IPS DF 4.7 (cell line): ENCODE measurements around the gene NHLRC2.

Experiments
- DNase-seq: peaks from one replicate; pipeline ENCODE4 v3.0.0-alpha.2; 2013; ENCODE audit warnings: low spot score; ENCODE audit errors: extremely low read depth

Gene NHLRC2

DNA sequence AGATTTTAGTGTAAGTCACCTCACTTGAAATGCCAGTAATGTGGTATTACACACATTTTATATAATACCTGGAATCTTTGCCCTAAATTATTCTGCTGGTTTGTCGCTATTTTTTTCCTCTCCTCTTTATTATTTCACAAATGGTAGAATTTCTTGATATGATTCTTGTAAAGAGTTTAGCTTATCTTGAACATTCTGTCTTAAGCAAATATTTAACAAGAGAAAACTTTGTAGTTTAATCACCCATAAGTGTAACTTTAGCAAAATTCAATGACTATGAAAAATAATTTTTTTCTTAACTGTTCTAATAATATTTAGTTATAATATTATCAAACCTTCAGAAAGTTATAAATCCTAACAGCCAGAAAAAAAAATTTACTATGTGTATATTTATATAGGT lies 56.7 kb downstream of the NHLRC2 start:
- DNase-seq = no peak

DNA sequence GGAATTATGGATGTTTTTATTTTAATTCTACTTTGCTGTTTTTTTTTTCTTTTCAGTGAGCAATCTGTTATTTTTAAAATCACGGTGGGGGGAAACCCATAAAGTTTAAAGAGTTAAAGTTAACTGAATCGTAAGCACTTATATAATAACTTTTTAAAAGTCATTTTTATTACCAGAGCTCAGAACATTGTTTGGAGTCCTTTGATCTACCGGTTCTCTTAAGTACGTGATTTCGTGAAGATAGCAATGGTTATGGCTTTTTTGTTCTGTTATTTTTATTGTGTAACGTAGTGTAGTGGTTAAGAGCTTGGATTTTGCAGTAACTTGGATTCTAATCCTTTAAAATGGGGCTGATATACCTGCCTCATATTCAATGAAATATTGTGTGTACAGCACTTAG lies 57.4 kb downstream of the NHLRC2 start:
- DNase-seq = no peak

DNA sequence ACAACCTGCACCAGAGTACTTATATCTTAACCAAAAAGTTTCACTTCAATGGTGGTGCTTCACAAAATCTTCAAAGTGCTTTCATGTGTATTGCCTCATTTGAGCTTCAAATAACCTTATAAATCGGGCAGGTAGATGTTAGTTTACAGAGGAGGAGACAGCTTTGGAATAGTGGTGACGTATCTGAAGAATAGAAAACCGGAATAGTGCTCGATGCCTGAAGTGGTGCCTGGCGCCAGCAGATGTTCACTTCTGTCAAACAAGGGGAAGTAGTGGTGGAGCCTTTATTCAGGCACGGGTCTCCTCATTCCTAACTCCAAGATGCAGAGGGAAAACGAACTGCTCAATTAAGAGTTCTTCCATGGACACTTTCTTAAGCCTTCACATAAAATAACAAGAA lies 58.1 kb downstream of the NHLRC2 start:
- no peak for DNase-seq

DNA sequence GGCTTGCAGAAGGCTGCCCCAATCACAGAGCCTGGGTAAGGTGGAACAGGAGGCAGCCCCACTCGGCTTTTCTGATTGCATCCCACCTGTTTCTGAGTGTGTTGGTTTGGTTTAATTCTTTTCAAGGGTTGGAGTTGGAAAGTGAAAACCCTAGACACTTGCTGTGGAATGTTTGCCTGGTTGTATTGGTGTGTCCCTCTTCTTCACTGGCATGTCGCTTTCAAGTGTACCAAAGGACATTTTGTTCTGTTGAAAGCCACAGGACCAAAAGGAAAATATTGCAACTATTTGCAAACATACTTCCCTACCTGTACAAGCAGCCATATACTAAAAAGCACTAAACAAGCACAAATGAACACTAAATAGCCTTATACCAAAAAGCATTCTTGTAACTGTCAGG lies 60.5 kb downstream of the NHLRC2 start:
- no peak for DNase-seq

DNA sequence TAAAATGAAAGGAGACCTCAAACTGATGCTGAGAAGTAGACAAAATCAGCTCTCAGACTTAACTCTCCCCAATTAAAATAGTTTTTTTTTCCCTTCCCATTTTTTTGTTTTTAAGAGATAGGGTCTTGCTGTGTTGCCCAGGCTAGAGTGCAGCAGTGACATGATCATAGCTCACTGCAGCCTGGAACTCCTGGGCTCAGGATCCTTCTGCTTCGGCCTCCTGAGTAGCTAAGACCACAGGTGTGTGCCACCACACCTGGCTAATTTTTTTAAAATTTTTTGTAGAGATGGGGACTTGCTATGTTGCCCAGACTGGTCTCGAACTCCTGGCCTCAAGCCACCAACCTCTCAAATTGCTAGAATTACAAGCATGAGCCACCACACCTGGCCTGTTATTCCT lies 61.1 kb downstream of the NHLRC2 start:
- no peak for DNase-seq

DNA sequence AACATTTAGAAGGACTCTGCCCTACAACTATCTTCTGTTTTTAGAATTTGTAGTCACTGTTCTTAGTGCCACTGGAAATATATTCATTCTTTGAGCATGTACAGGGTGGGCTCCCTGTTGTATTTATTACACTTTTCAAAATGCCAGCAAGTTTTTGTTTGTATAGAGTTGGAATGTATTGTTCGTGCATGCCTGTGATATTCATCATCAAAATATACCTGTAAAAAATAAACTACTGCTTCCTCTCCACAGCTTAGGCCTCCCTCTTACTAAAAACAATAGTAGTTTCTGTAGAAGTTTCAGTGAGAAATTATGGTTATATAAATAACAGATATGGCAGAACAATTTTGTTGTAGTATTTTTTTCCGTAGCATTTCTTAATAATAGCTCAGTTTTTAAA lies 61.6 kb downstream of the NHLRC2 start:
- DNase-seq = no peak

DNA sequence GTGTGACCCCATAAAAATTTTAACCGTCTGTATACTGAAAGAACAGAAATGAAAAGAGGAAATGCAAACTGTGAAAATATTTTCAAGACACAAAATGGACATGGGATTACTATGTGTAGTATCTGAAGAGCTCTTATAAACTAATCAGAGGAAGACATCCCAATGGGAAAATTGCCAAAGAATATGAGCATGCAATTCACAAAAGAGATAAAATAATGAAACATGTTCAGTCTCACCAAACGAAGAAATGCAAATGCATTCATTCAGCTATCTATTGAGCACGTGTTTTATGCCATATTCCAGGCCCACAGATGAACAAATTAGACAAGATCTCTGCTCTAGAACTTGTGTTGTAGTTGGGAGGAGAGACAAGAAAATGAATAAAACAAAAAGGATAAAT lies 63.2 kb downstream of the NHLRC2 start:
- DNase-seq = no peak

DNA sequence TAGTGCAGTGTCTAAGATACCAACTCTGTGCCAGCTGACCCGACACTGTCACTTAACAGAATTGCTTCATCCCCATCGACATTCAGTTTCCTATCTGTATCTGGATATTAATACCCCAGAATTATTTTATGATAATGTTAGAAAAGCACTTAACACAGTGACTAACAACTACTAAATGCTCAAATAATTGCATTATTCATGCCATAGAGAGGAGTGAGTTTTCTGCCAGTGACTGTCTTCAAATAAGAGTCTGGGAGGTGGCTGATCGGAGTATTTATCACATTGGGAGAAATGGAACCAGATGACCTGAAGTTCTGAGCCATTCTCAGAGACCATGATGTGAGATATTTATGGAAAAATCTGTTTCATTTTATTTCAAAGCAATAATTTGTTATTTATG lies 65.7 kb downstream of the NHLRC2 start:
- no peak for DNase-seq

DNA sequence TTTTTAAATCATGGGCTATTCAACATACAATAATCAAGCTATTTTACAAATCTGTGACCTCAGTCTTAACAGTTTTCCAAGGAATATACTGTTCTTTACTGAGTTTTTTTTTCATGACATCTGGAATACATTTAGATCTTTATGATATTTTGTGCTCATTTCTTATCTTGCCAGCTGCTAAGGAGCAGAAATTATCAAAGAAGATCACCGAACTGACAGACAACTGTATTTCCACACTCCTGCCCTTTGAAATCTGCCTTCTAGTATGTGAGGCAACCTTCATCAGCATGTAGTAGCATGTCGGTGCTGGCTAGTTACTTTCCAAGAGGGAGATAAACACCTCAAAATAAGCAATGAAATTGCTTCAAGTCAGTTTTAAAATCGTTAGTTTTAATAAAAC lies 66.4 kb downstream of the NHLRC2 start:
- DNase-seq = no peak

DNA sequence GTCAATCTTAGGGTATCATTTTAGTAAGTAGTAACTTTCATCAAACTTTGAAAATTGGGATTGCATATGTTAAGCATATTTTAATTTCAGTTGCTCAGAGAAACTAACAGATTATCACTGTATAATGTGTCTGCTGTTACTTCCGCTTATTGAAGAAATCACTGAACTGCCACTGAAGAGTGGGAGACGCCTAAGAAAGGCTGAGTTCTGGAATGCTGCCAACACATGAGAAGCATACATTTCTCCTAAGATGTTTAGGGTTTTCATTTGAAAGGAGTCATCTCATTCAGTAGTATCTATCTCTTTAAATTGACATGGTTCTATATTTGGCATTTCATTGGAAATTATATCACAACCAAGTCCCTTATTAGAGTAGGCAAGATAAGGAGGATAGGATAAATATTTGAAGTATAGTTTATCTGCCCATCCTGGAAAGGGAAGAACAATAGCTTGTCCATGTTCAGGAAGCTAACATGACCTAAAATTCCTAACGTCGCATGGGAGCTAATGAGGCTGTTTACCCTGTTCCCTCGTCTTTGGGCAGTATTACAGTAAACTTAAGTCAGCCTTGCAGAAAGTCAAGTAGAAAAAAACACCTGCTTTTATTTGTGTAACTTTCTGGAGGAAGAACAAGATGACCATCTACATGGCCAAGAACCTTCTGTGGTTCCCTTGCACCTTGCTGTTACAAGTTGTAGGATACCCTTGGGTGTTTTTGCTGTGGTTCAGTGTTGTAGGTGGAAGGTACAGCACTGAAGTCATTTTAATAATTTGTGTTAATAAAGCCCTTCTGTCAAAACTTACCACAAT lies 67.3 kb downstream of the NHLRC2 start:
- DNase-seq = no peak

DNA sequence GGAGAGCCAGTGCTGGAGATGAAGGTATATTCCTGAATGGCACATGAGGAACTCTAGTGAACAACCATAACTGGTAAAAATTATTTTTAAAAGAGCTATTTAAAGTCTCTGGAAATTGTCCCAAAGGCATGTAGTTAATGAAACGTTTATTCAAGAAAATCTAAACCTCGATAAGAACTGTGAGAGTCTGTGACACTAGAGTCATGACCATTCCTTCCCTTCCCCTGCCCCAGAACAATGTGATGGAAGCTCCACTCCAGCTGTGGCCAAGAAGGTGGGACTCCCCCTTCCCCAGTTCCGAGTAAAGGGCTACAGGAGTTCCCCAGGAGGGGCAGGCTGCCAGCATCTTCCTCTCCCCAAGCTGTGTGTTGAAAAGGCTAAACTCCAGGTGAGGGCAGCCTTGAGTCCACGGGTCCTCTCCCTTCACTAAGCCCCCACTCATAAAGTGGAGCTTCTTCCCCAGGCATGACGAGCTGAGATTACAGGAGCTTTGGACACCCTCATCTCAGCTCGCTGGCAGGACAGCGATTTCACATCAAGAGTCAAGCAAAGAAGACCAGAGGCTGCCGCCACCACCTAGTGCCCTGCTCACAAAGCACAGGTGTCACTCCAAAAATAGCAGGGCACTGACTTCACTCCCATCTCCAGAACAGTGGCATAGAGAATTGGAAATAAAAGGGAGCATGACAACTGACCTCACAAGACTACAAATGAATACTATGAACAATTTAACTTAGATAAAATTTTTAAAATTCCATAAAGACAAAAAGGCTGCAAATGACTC lies 68.5 kb downstream of the NHLRC2 start:
- DNase-seq = peak; percentile 9

DNA sequence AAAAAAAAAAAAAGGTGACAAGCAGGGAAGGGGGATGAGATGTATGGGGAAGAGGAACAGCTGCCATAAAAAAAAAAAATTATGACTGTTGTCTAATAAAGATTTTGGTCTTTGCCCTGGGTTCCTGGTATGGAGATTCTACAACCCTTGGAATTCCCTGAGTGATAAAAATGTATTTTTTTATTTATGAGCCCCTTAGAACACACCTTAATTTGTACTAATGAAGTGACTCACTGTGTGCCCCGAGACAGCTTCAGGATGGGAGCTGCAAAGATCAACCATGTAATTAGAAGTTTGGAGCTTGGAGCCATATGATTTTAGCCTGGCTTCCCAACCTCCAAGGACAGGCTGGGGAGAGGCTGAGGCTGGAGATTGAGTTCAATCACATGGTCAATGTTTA lies 69.7 kb downstream of the NHLRC2 start:
- no peak for DNase-seq

DNA sequence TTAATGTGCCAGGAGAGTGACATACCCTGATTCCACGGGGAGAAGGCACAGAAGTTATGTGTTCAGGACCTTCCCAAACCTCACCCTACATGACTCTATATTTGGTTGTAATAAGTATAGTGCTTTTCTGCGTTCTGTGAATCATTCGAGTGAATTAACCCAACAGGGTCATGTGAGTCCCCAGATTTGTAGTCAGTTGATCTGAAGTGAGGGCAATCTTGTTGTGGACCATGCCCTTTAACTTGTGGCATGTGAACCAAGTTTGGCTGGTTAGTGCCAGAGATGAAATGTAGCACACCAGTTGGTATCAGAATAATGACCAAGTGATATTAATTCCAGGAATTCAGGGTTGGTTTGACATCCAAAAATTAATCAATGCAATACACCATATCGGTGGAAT lies 70.2 kb downstream of the NHLRC2 start:
- no peak for DNase-seq

DNA sequence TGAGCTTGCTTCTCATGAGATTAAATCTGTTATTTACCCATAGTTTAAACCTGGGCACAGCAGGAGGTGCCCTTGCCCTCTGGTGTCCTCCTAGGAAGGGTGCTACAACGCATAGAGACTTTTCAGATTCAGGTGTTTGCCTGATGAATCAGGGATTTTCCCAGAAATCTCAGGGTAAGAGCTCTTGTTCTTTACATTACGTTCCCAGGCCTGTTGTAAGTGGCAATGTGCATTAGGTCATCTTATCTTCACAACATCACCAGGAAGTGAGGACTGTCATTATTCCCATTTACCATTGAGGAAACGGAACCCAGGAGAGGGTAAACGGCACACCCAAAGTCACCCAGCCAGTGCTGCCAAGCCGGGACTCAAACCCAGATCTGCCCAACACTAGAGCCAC lies 73.0 kb downstream of the NHLRC2 start:
- DNase-seq = no peak

DNA sequence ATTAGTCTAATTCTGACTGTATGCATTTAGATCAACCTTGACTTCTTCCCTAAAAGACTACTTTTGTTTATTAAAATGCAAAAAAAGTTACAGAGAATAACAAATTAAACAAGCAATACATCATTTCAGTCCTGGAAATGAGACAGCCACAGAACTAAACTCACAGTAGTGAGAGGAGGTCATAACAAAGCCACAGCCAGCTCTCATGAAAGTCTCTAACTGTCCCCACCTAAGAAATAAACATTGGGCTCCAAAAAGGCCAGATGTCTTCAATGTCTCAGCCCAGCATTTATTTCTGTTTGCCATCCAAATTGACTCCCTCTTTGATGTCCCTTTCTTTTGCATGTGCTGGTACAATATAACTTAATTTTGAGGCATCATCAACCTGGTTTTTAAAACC lies 74.4 kb downstream of the NHLRC2 start:
- no peak for DNase-seq

DNA sequence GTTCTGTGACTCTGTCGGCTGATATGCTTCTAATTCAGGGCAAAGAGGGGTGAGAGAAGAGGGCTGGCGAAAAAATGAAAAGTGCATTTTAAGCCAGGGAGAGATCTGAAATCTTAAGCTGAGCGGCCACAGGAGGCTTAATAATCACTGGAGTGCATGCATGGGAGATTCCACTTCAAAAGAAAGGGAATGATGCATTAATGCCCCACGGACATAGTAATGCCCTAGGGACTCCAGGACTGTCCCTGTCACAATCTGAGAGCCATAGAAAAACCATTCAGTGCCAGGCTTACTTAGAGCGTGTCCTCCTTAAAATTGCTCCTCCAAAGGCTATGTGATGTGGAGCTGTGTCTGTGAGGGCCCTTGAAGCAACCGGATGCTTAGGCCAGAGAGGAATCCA lies 75.1 kb downstream of the NHLRC2 start:
- DNase-seq = no peak

DNA sequence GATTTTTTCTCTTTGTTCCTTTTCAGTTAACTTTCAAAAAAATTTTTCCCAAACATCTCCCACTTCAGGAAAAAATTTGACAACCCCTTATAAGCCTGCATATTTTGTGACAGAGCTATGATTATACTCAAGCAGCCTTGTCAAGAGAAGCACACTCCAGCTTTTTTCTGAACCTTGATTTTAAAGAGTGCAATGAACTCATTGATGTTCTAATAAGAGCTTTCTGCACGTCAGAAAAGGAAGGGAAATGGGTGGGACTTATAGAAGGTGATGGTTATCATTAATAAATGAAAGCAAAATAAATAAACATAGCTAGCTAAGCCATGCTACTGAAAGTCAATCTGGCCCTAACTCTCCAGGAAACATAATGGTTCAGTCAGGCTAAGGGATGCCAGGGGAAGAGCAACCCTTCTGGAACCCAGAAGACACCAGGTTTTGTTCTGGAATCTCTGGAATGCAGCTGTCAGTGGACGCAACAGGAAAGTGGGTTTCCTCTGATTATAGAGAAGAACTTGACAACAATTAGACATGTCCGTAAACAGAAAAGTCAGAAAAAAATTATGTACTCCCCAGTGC lies 76.1 kb downstream of the NHLRC2 start:
- no peak for DNase-seq

DNA sequence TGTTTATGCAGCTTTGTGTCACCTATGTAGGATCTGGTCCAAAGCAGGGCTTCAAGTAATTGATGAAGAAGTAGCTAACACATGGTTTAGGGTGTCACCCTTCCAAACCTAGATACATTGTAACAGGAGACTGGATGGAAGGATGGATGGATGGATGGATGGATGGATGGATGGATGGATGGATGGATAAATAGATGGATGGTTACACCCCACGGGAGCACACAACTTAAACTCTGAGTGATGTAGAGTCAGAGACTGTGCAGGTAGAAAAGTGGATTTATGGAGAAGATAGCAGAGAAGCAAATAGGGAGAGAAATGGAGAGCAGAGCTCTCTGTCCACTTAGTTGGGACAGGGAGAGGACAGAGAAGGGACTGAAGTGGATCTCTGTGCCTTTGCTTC lies 78.4 kb downstream of the NHLRC2 start:
- no peak for DNase-seq

DNA sequence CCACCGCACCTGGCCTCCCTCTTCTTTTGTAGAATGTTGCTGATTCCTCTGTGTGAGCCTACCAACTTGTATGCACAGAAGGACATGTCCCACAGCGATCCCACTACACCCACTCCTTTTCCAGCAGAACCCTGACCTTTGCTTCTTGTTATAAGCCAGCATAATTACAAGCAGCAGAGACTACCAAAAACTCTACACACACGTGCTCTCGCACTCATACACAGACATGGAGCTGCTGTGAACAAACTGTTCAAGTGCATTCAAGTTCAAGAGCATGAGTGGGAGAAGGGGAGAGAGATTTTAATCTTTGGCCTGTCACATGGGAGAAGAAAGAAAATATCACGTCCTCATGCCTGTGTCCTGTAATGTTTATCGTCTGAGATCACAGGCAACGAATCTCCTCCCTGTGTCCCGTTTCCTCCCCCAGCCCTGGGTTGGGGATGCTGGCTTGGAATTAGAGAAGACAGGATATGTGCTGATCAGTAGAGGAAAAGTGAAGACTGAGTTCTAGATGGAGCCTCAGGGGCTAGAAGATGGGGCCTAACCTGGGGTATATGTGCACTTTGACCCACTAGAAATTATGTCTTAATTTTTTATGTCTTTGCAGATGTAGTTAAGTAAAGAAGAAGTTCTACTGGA lies 79.6 kb downstream of the NHLRC2 start:
- no peak for DNase-seq

DNA sequence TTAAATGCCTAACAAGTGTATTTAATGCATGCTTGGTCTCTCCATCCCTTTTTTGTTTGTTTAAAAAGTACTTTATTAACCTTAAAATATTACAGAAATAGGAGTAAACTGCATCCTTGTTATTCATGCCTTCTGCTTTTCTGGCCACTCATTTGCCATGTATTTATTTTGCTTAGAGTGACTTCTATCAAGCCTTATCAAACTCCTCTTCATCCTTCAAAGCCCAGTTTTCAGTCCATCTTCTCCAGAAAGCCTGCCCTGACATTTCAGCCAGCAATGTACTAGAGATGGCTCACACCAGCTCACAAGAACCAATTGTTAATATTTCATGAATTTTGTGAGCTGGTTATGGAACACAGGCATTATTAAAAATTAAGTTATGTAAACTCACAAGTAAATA lies 82.8 kb downstream of the NHLRC2 start:
- no peak for DNase-seq

DNA sequence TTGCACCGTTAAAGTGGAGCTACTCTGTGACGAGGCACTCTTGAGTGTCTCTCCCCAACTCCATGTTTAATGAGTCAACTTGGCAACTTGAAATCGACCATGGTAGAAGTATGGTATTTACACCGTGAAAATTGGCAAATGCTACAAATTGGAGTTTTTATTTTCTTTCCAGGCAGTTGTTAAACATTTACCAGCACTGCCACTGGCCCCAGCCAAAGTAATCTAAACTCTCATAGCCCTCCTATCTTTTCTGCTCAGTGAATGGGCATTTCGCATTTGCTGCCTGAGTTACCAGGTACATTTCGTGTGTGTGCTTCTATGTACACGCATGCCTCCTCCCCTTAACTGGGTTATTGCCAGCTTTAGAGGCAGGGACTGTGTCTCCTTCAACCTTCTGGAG lies 83.3 kb downstream of the NHLRC2 start:
- DNase-seq = no peak

DNA sequence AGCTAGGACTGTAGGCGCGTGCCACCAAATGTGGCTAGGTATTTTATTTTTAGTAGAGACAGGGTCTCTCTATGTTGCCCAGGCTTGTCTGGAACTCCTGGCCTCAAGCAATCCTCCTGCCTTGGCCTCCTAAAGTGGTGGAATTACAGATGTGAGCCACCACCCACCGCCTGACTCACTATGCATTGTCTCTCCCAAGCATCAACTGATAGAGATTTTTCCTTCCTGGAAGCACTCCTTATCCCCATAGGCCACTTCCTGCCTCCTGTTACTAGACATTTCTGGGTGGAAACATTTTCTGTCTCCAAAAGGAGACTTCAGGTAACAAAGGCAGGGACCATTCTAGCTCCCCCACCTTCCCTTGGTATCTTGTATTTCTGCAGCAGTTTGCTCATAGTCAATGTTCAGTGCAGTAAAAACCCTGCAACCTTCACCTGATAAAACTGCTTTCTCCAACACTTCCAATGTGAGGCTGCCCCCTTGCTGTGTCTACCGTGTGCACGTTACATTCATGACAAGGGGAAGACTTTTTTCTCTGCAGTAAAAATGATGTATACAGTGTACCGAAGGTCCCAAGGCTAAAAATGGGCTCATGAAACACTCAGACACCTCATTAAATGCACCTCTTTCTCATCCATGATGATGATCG lies 84.9 kb downstream of the NHLRC2 start:
- no peak for DNase-seq
